ENCODE results near the gene GTF3C2. TPM values are rescaled to one million over a fixed set of nuclear protein-coding genes. Genes with fewer than 3 reads are reported as not detected.

GTF3C2 gene
- polyA plus RNA-seq, 2 of the 4 experiments (the other 2 are of a cell fraction): 75.4 to 101 TPM

- peak; percentile 80 for TF ChIP-seq E2F6 (IDR thresholded peaks at IDR 0.05; ENCODE audit: borderline replicate concordance, low read depth)
- TF ChIP-seq CBX8 (IDR thresholded peaks at IDR 0.05): no peak
- no peak for TF ChIP-seq FOXS1 (CRISPR knock-in tag; IDR thresholded peaks at IDR 0.05)
- TF ChIP-seq GATA3 (IDR thresholded peaks at IDR 0.05; ENCODE audit: borderline replicate concordance): 0 out of 2 replicates have a peak, but pooled peaks have one; percentile 37
- peak; percentile 95 for TF ChIP-seq BCL3 (IDR thresholded peaks at IDR 0.05)
- TF ChIP-seq JUNB (IDR thresholded peaks at IDR 0.05): no peak
- TF ChIP-seq FOSL2 (IDR thresholded peaks at IDR 0.05): no peak
- TF ChIP-seq FOSL2 (CRISPR knock-in tag; IDR thresholded peaks at IDR 0.05): no peak
- TF ChIP-seq ZNF302 (CRISPR knock-in tag; IDR thresholded peaks at IDR 0.05): no peak
- no peak for TF ChIP-seq CBX2 (IDR thresholded peaks at IDR 0.05; ENCODE audit: borderline replicate concordance, low read depth)
- peak; percentile 56 for TF ChIP-seq CHD2 (IDR thresholded peaks at IDR 0.05; ENCODE audit: low read length, partially characterized antibody)
- TF ChIP-seq HDAC2 (IDR thresholded peaks at IDR 0.05): no peak
- TF ChIP-seq USF2 (IDR thresholded peaks at IDR 0.05): peak; percentile 96
- TF ChIP-seq NFE2L2 (conservative IDR thresholded peaks at IDR 0.05; ENCODE audit: low read length): no peak
- no peak for TF ChIP-seq ESRRA (IDR thresholded peaks at IDR 0.05; ENCODE audit: borderline replicate concordance, low read length)
- no peak for TF ChIP-seq HES2 (IDR thresholded peaks at IDR 0.05)
- no peak; the same call in 1 of the 2 replicates for TF ChIP-seq TFCP2L1 (CRISPR knock-in tag; IDR thresholded peaks at IDR 0.05)
- TF ChIP-seq ZFP36 (IDR thresholded peaks at IDR 0.05; ENCODE audit: borderline replicate concordance, partially characterized antibody): no peak
- TF ChIP-seq MAFK (IDR thresholded peaks at IDR 0.05; ENCODE audit: partially characterized antibody): no peak
- TF ChIP-seq MYC (IDR thresholded peaks at IDR 0.05; ENCODE audit: borderline replicate concordance, low read length): peak; percentile 79; the same call in 1 of the 2 replicates
- TF ChIP-seq EHF (CRISPR knock-in tag; IDR thresholded peaks at IDR 0.05): no peak
- no peak for TF ChIP-seq ATOH8 (CRISPR knock-in tag; IDR thresholded peaks at IDR 0.05; ENCODE audit: low read depth)
- TF ChIP-seq ZSCAN20 (CRISPR knock-in tag; IDR thresholded peaks at IDR 0.05): no peak
- TF ChIP-seq POLR2AphosphoS2 (conservative IDR thresholded peaks at IDR 0.05; ENCODE audit: low read length): peak; percentile 81
- no peak for TF ChIP-seq ELK1 (IDR thresholded peaks at IDR 0.05; ENCODE audit: low read depth, low read length)
- peak; percentile 53; the same call in 1 of the 2 replicates for TF ChIP-seq HOXB13 (CRISPR knock-in tag; IDR thresholded peaks at IDR 0.05; ENCODE audit: low read depth)
- TF ChIP-seq SMC3 (IDR thresholded peaks at IDR 0.05): no peak
Observed at GRCh38 chr2:27322766-27323595, 33.6 kb downstream of the GTF3C2 start, which contains the start of gene MPV17 (continued).

All from A549 (cell line).